Measurements from ENCODE around the gene FBXO47.

- no peak for TF ChIP-seq CTCF (IDR thresholded peaks at IDR 0.05)
- TF ChIP-seq POLR2A (IDR thresholded peaks at IDR 0.05): no peak
- TF ChIP-seq POLR2AphosphoS5 (IDR thresholded peaks at IDR 0.05): no peak
- no peak for TF ChIP-seq EP300 (IDR thresholded peaks at IDR 0.05)
Measured at GRCh38 chr17:38916771-38917170, 50.4 kb downstream of the FBXO47 start.
